HUES6 (cell line): ENCODE data around the gene RRAGB.
"Not testable (repeated sequence)": the region's sequence is repeated elsewhere in the genome, so short reads cannot be mapped to it uniquely, and the experiment has no call there.

Experiments used
- H3K27ac ChIP-seq: 2 replicates; pipeline ENCODE4 v1.7.0; 2013; ENCODE audit warnings: low read depth, mild to moderate bottlenecking, low read length, inconsistent platforms
- H3K27me3 ChIP-seq: 2 replicates; pipeline ENCODE4 v1.6.1; 2013; ENCODE audit warnings: low read length; ENCODE audit not compliant: control insufficient read depth, insufficient read depth
- H3K36me3 ChIP-seq: 2 replicates; pipeline ENCODE4 v1.6.1; 2013; ENCODE audit warnings: low read length; ENCODE audit not compliant: control insufficient read depth, insufficient read depth
- H3K4me1 ChIP-seq: 2 replicates; pipeline ENCODE4 v1.6.1; 2013; ENCODE audit warnings: low read length; ENCODE audit not compliant: control insufficient read depth, insufficient read depth
- H3K4me3 ChIP-seq: 2 replicates; pipeline ENCODE4 v1.5.1; 2013; ENCODE audit warnings: low read depth, low read length
- H3K9ac ChIP-seq: one replicate; pipeline ENCODE4 v1.6.1; 2013; ENCODE audit warnings: mild to moderate bottlenecking, low read length
- H3K9me3 ChIP-seq: 2 replicates; pipeline ENCODE4 v1.6.1; 2013; ENCODE audit warnings: low read depth, low read length; ENCODE audit not compliant: control insufficient read depth, insufficient read depth

The RRAGB gene

DNA sequence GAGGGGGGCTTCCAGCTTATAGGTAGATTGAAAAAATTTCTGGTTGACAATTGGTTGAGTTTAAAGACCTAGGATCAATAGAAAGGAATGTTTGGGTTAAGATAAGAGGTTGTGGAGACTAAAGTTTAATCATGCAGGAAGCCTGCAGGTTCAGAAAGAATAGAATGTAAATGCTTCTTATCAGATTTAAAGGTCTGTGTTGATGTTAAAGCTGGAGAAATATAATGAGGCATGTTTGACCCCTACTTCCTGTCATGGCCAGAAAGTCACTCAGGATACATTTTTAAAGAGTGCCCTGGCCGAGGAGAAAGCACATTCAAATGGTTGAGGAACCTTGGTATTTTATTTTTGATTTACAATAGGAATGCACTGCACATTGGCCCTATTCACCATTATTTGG is 3.9 kb upstream of the RRAGB start:
- Histone ChIP-seq H3K27me3 (no peaks in the 10 kb centered on the region), H3K9me3 (peaks cover 56% of the 10 kb centered on the region), H3K4me1 (no peaks in the 10 kb centered on the region), H3K4me3 (no peak overlapping the region), H3K27ac (no peak overlapping the region), H3K36me3 (no peaks in the 10 kb centered on the region), H3K9ac (no peak overlapping the region)

DNA sequence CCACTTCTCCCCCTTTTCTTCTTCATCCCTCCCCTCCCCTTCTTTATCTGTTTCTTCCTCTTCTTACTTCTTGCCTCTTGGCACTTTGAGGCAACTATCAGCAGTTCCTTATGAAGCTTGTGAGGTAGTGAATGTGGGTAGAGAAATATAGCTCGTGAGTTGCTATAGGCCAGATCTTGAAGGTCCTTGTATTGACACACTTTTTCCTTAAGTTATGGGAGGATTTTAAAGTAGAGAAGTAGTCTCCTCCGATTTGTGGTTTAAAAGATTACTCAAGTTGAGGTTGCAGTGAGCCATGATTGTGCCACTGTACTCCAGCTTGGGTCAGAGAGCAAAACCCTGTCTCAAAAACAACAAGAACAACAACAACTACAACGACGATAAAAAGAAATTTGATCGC is 3.4 kb upstream of the RRAGB start:
- no peaks in the 10 kb centered on the region for H3K4me1 ChIP-seq
- peaks cover 51% of the 10 kb centered on the region for H3K9me3 ChIP-seq
- H3K27ac ChIP-seq, result no peak overlapping the region
- H3K36me3 ChIP-seq, result no peaks in the 10 kb centered on the region
- H3K9ac ChIP-seq, result no peak overlapping the region
- H3K27me3 ChIP-seq, result no peaks in the 10 kb centered on the region
- H3K4me3 ChIP-seq, result no peak overlapping the region

DNA sequence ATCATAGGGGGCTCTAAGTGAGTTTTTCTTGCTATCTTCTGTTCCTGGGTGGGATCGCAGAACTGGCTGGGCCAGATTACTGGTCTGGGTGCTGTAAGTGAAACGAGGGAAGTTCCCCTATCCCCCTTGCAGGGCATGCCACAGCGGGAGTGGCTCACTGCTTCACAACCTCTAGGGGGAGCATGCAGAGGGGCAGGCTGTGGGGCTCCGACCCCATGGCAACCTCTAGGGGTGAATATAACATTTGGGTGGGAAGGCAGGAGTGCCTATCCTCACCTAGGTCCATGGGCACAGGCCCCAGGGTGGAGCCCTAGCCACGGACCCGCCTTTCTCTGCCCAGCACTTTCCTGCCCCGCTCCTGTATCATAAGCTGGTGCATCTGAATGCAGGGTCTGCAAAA is 1.7 kb upstream of the RRAGB start:
- Histone ChIP-seq H3K9me3 (peaks cover 38% of the 10 kb centered on the region), H3K4me1 (no peaks in the 10 kb centered on the region)

DNA sequence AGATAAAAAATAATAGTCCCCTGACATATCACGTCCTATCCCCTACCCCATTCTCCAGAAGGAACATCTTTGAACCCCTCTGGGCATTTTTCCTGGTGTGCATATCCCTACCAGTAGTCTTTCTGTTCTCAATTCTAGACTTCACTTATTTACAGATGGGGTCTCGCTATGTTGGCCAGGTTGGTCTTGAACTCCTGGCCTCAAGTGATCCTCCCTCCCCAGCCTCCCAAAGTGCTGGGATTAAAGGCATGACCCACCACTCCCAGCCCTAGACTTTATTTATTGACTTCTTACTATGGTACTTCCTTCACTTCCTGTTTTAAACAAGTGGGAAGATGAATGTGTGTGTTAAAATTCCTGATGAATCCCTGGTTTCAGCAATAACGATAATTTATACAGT is 612 bp upstream of the RRAGB start:
- H3K36me3 ChIP-seq, result peaks cover 19% of the 10 kb centered on the region
- H3K9me3 ChIP-seq, result peaks cover 30% of the 10 kb centered on the region
- no peak overlapping the region for H3K9ac ChIP-seq
- H3K27me3 ChIP-seq, result no peaks in the 10 kb centered on the region
- H3K4me3 ChIP-seq, result peak overlapping the region; percentile 45
- no peaks in the 10 kb centered on the region for H3K4me1 ChIP-seq
- H3K27ac ChIP-seq, result no peak overlapping the region

More for the DNA sequence above, 1.7 kb upstream of the RRAGB start:
- Histone ChIP-seq H3K4me3 (no peak overlapping the region), H3K27me3 (no peaks in the 10 kb centered on the region), H3K36me3 (peaks cover 8% of the 10 kb centered on the region), H3K27ac (no peak overlapping the region), H3K9ac (no peak overlapping the region)

- Histone ChIP-seq H3K4me3 (no peak overlapping the region), H3K9me3 (peaks cover 3% of the 10 kb centered on the region; the same call in 1 of the 2 replicates), H3K4me1 (no peaks in the 10 kb centered on the region), H3K27ac (no peak overlapping the region), H3K36me3 (peaks cover 37% of the 10 kb centered on the region), H3K27me3 (no peaks in the 10 kb centered on the region), H3K9ac (no peak overlapping the region)
Observed at GRCh38 chrX:55731826-55732225, 14.3 kb downstream of the RRAGB start.

DNA sequence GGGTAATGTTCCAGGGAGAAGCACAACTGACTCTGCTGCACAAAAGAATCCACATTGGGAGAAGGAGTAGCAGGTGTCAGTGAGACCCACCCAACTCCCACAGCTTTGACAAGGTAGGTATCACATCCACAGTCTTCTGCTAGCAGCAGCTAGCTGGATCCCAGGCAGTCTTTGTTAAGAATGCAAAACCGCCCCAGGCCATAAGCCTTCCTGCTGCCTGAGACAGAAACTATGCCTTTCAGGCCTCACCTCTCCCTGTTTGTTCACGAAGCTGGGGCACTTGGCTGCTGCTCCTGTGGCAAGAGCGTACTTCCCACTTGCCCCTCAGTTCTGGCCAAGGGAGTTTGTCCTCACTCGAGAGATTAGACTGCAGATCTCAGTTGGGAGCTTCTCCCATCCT is 21.4 kb downstream of the RRAGB start:
- Histone ChIP-seq H3K4me3 (no peak overlapping the region), H3K9me3 (peaks cover 12% of the 10 kb centered on the region; the same call in 1 of the 2 replicates), H3K36me3 (peaks cover 14% of the 10 kb centered on the region), H3K27me3 (no peaks in the 10 kb centered on the region), H3K27ac (no peak overlapping the region), H3K9ac (no peak overlapping the region), H3K4me1 (peaks cover 11% of the 10 kb centered on the region; the same call in 1 of the 2 replicates)

DNA sequence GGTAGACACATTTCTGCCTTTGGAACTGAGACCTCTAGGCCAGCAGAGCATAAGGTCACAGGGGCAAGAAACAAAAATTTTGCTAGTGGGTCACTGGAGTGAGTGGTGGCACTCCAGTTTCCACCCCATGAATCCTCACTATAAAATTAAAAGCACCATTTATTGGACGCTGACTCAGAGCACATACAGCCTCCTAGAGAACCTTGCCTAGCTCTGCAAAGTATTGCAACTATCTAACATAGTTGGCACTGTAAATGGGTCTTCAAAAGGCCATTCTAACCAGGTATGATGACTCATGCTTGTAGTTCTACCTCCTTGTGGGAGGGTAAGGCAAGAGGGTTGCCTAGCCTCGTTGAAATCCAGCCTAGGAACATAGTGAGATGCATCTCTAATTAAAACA is 25.1 kb downstream of the RRAGB start:
- Histone ChIP-seq H3K9me3 (peaks cover 23% of the 10 kb centered on the region; the same call in 1 of the 2 replicates), H3K27ac (no peak overlapping the region), H3K27me3 (no peaks in the 10 kb centered on the region), H3K9ac (no peak overlapping the region), H3K4me3 (no peak overlapping the region), H3K36me3 (peaks cover 26% of the 10 kb centered on the region), H3K4me1 (peaks cover 11% of the 10 kb centered on the region; the same call in 1 of the 2 replicates)

- not testable (repeated sequence) for H3K4me1 ChIP-seq, H3K27ac ChIP-seq, H3K4me3 ChIP-seq, H3K9ac ChIP-seq, H3K27me3 ChIP-seq
- H3K36me3 ChIP-seq, result peaks cover 21% of the 10 kb centered on the region
- peaks cover 14% of the 10 kb centered on the region; the same call in 1 of the 2 replicates for H3K9me3 ChIP-seq
Observed at GRCh38 chrX:55748463-55748862, 30.9 kb downstream of the RRAGB start.

DNA sequence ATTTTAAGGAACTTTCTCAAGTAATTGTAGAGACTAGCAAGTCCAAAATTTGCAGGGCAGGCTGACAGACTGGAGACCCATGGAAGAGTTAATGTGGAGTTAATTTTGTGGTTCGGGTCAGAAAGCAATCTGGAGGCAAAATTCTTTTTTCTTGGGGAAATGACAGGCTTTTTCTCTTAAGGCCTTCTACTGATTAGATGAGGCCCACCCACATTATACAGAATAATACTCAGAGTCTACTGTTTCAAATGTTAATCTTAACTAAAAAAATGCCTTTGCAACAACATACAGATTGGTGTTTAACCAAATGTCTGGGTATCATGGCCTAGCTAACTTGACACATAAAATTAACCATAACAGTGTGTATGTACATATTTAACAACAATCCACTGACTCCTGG is 32.7 kb downstream of the RRAGB start:
- Histone ChIP-seq H3K27ac (no peak overlapping the region), H3K27me3 (no peaks in the 10 kb centered on the region), H3K9ac (no peak overlapping the region), H3K4me3 (no peak overlapping the region), H3K4me1 (no peaks in the 10 kb centered on the region), H3K36me3 (peaks cover 22% of the 10 kb centered on the region), H3K9me3 (peaks cover 12% of the 10 kb centered on the region; the same call in 1 of the 2 replicates)

DNA sequence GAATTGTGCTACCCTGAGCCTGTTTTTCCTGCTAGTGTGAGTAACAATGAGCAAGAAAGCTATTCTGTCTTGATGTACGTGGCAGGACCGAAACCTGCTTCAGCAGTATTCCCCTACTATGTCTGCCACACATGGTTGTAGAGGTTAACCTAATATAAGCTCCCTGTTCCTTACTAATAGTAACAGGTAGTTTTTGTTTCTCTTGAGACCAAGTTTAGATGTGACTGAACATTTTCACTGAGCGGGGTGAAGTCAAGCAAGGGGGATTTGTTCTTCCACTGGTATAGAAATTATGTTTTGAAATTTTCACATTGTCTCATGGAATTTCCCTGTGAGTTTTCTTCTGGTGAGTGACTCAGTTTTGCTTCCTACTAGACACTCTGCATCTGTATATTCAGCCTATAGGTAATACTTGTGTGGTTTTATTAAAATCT is 37.3 kb downstream of the RRAGB start:
- Histone ChIP-seq H3K9ac (no peak overlapping the region), H3K27ac (no peak overlapping the region), H3K9me3 (peaks cover 5% of the 10 kb centered on the region; the same call in 1 of the 2 replicates), H3K4me3 (no peak overlapping the region), H3K27me3 (no peaks in the 10 kb centered on the region; the same call in 1 of the 2 replicates), H3K4me1 (no peaks in the 10 kb centered on the region), H3K36me3 (peaks cover 23% of the 10 kb centered on the region)

GRCh38 chrX:55758033-55758432 is 40.5 kb downstream of the RRAGB start:
- H3K4me3 ChIP-seq, result no peak overlapping the region
- no peaks in the 10 kb centered on the region for H3K4me1 ChIP-seq
- H3K27ac ChIP-seq, result no peak overlapping the region
- no peaks in the 10 kb centered on the region; the same call in 1 of the 2 replicates for H3K27me3 ChIP-seq
- H3K9ac ChIP-seq, result no peak overlapping the region
- H3K9me3 ChIP-seq, result peaks cover 4% of the 10 kb centered on the region; the same call in 1 of the 2 replicates
- H3K36me3 ChIP-seq, result peaks cover 19% of the 10 kb centered on the region
